ENCODE results near the gene LATS2. TPM values are rescaled to one million over a fixed set of nuclear protein-coding genes. Genes with fewer than 3 reads are reported as not detected.

Gene LATS2
- total RNA-seq, 1 donor from 2014 or later = 49.0 TPM

- Histone ChIP-seq H3K27ac (peak overlapping the region; percentile 48 to 70), H3K4me3 (no peak overlapping the region), H3K27me3 (no peaks in the 10 kb centered on the region), H3K4me1 (peaks cover 5 to 15% of the 10 kb centered on the region in 2 donors), H3K9me3 (no peaks in the 10 kb centered on the region), H3K36me3 (peaks cover 4 to 20% of the 10 kb centered on the region in 2 donors)
- intact Hi-C loops (cut with DNase I) = loop anchor here (5.0 kb wide), 1 partner anchor 65 kb away; the partner anchor contains the start of gene LATS2
- TF ChIP-seq CTCF (IDR thresholded peaks at IDR 0.05) = no peak
- no peak for DNase-seq (ENCODE audit: low spot score in 2 of 2)
Measured at GRCh38 chr13:20997301-20998161, 63.9 kb downstream of the LATS2 start.

- Histone ChIP-seq H3K27ac (no peak overlapping the region), H3K27me3 (no peaks in the 10 kb centered on the region), H3K36me3 (peaks cover 12 to 33% of the 10 kb centered on the region in 2 donors), H3K4me3 (no peak overlapping the region), H3K9me3 (no peaks in the 10 kb centered on the region), H3K4me1 (peaks cover 5 to 15% of the 10 kb centered on the region in 2 donors)
- intact Hi-C loops (cut with DNase I) = loop anchor here (5.0 kb wide), 1 partner anchor 67 kb away; the partner anchor contains the start of gene LATS2
- DNase-seq (ENCODE audit: low spot score in 2 of 2) = no peak
- no peak for TF ChIP-seq CTCF (IDR thresholded peaks at IDR 0.05)
Measured at GRCh38 chr13:20995245-20995838, 66.0 kb downstream of the LATS2 start.

- DNase-seq (ENCODE audit: low spot score in 2 of 2) = no peak
- Histone ChIP-seq H3K36me3 (peaks cover 15 to 41% of the 10 kb centered on the region in 2 donors), H3K9me3 (no peaks in the 10 kb centered on the region), H3K27me3 (no peaks in the 10 kb centered on the region), H3K4me1 (peaks cover 5 to 15% of the 10 kb centered on the region in 2 donors), H3K27ac (no peak overlapping the region), H3K4me3 (no peak overlapping the region)
- intact Hi-C loops (cut with DNase I) = no loop called here
- TF ChIP-seq CTCF (IDR thresholded peaks at IDR 0.05) = no peak
Measured at GRCh38 chr13:20994441-20994821, 67.0 kb downstream of the LATS2 start.

- peaks cover 5 to 15% of the 10 kb centered on the region in 2 donors for H3K4me1 ChIP-seq
- no peak overlapping the region for H3K27ac ChIP-seq
- H3K27me3 ChIP-seq = no peaks in the 10 kb centered on the region
- H3K4me3 ChIP-seq = no peak overlapping the region
- no peaks in the 10 kb centered on the region for H3K9me3 ChIP-seq
- H3K36me3 ChIP-seq = peaks cover 18 to 44% of the 10 kb centered on the region in 2 donors
- no peak for DNase-seq (ENCODE audit: low spot score in 2 of 2)
- TF ChIP-seq CTCF (IDR thresholded peaks at IDR 0.05) = no peak
- intact Hi-C loops (cut with DNase I) = no loop called here
Measured at GRCh38 chr13:20993661-20994440, 67.5 kb downstream of the LATS2 start.

GRCh38 chr13:20993211-20993610 lies 68.2 kb downstream of the LATS2 start:
- DNase-seq (ENCODE audit: low spot score in 2 of 2) = no peak
- Histone ChIP-seq H3K4me1 (peaks cover 5 to 10% of the 10 kb centered on the region in 2 donors), H3K27me3 (no peaks in the 10 kb centered on the region), H3K36me3 (peaks cover 22 to 45% of the 10 kb centered on the region in 2 donors), H3K27ac (no peak overlapping the region), H3K9me3 (no peaks in the 10 kb centered on the region), H3K4me3 (no peak overlapping the region)
- TF ChIP-seq CTCF (IDR thresholded peaks at IDR 0.05) = no peak
- intact Hi-C loops (cut with DNase I) = no loop called here

All from ascending aorta (tissue), 2 donors.